Gastrocnemius medialis (tissue), 4 donors: ENCODE results near the gene RARG. TPM values are rescaled to one million over a fixed set of nuclear protein-coding genes. Genes with fewer than 3 reads are reported as not detected.

ENCODE experiments used
- ATAC-seq, 2 donors: fragments of 150-250 bp; one replicate each; pipeline ENCODE4 v1.9.1; 2016
- DNase-seq, 2 donors: peaks; one replicate each; pipeline ENCODE4 v3.0.0-alpha.2; 2019
- H3K27ac ChIP-seq, 4 donors: fragments of 200-600 bp; sonication (generic); 1 replicate in 1 of 4; 2 replicates in 3 of 4; pipeline ENCODE4 v1.5.1; 2016 to 2018; ENCODE audit warnings: mild to moderate bottlenecking in 2 of 4, moderate library complexity in 1 of 4
- H3K27me3 ChIP-seq, 3 donors: fragments of 200-600 bp; sonication (generic) in 2 of 3; 1 replicate in 1 of 3; 2 replicates in 2 of 3; pipeline versions ENCODE4 v1.5.1 to v1.6.0; 2016 to 2019; ENCODE audit warnings: mild to moderate bottlenecking in 1 of 3, moderate library complexity in 1 of 3
- H3K36me3 ChIP-seq, 2 donors: fragments of 200-600 bp; sonication (generic) in 1 of 2; one replicate each; pipeline ENCODE4 v1.5.1; 2017 to 2018
- H3K4me1 ChIP-seq, 2 donors: fragments of 200-600 bp; sonication (generic) in 1 of 2; one replicate each; pipeline ENCODE4 v1.5.1; 2016 to 2017; ENCODE audit warnings: mild to moderate bottlenecking in 2 of 2
- H3K4me3 ChIP-seq, 4 donors: fragments of 200-600 bp; sonication (generic) in 3 of 4; 1 replicate in 1 of 4; 2 replicates in 3 of 4; pipeline ENCODE4 v1.5.1; 2016 to 2019; ENCODE audit warnings: mild to moderate bottlenecking in 2 of 4
- H3K9me3 ChIP-seq, 3 donors: fragments of 200-600 bp; sonication (generic) in 2 of 3; 1 replicate in 1 of 3; 2 replicates in 2 of 3; pipeline ENCODE4 v1.5.1; 2016 to 2019
- POLR2A ChIP-seq, 2 donors: fragments of 450-650 bp; IDR thresholded peaks; one replicate each; pipeline ENCODE4 v1.6.1; 2017; ENCODE audit warnings: antibody characterized with exemption in 2 of 2, mild to moderate bottlenecking in 2 of 2, moderate library complexity in 2 of 2
- in situ Hi-C, 4 donors: fragments of 200-750 bp; cut with MboI; loops; one replicate each; pipeline versions ENCODE4 v1.15.0 to v1.8.0; 2017; ENCODE audit warnings: low sequenced_read_pairs in 4 of 4
- intact Hi-C: fragments of 100-400 bp; cut with DNase I; formaldehyde crosslinking; loops from one replicate; pipeline ENCODE4 v1.15.1; 2023; ENCODE audit warnings: low total_unique reads
- total RNA-seq, 4 donors: library from RNA; depleted of rRNA; stranded (reverse); fragments of >200 nt; gene quantifications; one replicate each; pipeline versions ENCODE4 v1.1.0 to v1.2.3, GENCODE V29; 2016
- TF ChIP-seq, protein P1 (sequence below), 5 experiments: fragments of 450-650 bp in 3 of 5; fragments of 200-600 bp in 2 of 5; sonication (generic) in 2 of 5; IDR thresholded peaks in 4 of 5; conservative IDR thresholded peaks in 1 of 5; 1 replicate in 4 of 5; 2 replicates in 1 of 5; pipeline ENCODE4 v1.5.1; 2016 to 2019; ENCODE audit warnings: antibody characterized with exemption in 5 of 5, mild to moderate bottlenecking in 3 of 5, moderate library complexity in 3 of 5

RARG gene
- total RNA-seq, 4 donors from 2014 or later: 4.2 to 5.8 (median 4.9) TPM

DNA sequence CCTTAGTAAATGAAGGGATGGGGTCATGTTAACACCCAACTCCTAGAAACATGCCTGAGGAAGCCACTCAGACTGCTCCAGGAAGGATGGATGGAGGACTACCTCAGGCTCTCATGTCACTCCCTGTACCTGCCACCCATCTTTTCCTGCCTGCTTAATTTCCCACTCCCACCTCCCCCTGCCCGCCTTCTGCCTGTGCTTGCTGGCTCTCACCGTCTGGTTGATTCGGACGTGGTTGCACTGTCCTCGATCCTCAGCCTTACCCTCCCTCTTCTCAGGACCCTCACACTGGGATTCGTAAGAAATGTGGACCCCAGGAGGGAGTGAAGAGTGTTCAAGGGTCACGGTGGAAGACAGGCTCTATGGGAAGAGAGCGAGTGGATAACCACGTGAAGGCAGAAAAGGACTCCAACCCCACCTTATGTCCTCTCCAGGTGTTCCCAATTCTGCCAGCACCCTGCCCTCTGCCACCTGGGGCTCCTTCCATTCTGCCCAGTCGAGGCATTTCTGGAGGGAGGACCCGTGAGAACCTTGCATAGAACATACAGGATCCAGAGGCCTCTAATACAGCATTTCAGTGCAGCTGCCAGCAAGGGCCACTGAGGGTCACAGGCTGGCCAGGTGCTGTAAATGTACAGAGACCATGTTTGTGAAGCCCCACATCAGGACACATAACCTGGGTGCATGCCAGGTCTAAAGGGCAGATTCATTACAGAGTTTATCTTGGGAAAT lies 37.9 kb downstream of the RARG start:
- H3K4me3 ChIP-seq: no peak overlapping the region
- ATAC-seq (no peak), DNase-seq (no peak)
- no peaks in the 10 kb centered on the region for H3K36me3 ChIP-seq
- peaks cover 0 to 5% (median 3%) of the 10 kb centered on the region in 3 donors for H3K27me3 ChIP-seq
- in situ Hi-C loops: loop anchor here in 1 of 4 donors (25.0 kb wide), 1 partner anchor 132 kb away; the partner anchor contains the start of gene TNS2
- no peak overlapping the region for H3K27ac ChIP-seq
- TF ChIP-seq, protein P1, sequence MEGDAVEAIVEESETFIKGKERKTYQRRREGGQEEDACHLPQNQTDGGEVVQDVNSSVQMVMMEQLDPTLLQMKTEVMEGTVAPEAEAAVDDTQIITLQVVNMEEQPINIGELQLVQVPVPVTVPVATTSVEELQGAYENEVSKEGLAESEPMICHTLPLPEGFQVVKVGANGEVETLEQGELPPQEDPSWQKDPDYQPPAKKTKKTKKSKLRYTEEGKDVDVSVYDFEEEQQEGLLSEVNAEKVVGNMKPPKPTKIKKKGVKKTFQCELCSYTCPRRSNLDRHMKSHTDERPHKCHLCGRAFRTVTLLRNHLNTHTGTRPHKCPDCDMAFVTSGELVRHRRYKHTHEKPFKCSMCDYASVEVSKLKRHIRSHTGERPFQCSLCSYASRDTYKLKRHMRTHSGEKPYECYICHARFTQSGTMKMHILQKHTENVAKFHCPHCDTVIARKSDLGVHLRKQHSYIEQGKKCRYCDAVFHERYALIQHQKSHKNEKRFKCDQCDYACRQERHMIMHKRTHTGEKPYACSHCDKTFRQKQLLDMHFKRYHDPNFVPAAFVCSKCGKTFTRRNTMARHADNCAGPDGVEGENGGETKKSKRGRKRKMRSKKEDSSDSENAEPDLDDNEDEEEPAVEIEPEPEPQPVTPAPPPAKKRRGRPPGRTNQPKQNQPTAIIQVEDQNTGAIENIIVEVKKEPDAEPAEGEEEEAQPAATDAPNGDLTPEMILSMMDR (IDR thresholded peaks at IDR 0.05 in 4 of 5, conservative IDR thresholded peaks at IDR 0.05 in 1 of 5): no peak
- no peak for TF ChIP-seq POLR2A (IDR thresholded peaks at IDR 0.05)
- intact Hi-C loops: no loop called here
- no peaks in the 10 kb centered on the region for H3K9me3 ChIP-seq
- H3K4me1 ChIP-seq: peaks cover 0 to 9% of the 10 kb centered on the region in 2 donors

DNA sequence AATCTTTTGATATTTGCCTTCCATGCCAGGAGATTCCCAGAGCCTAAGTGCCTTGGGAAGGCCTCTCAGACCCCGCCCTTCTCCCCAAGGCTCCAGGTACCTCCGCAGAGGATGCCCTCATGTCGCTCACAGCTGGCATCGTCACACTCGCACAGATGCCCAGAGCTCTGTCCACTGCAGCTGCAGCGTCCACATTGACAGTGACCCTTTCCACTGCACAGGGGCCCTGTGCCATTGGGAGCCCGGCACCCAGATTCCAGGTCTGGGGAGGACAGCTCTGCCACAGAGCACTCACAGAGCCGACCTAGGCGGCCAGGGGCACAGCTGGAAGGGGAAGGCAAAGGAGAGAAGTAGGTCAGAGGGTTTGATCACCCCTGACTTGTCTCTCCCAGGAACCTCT lies 39.0 kb downstream of the RARG start:
- no peak for ATAC-seq
- Histone ChIP-seq H3K27ac (no peak overlapping the region), H3K9me3 (no peaks in the 10 kb centered on the region), H3K36me3 (peaks cover 0 to 10% of the 10 kb centered on the region in 2 donors), H3K4me1 (peaks cover 0 to 8% of the 10 kb centered on the region in 2 donors), H3K4me3 (no peak overlapping the region), H3K27me3 (peaks cover 0 to 2% (median 0%) of the 10 kb centered on the region in 3 donors)
- no peak for DNase-seq
- TF ChIP-seq, protein P1 (IDR thresholded peaks at IDR 0.05 in 4 of 5, conservative IDR thresholded peaks at IDR 0.05 in 1 of 5): no peak
- intact Hi-C loops: no loop called here
- in situ Hi-C loops: loop anchor here in 1 of 4 donors (25.0 kb wide), 1 partner anchor 131 kb away; the partner anchor contains the start of gene TNS2

DNA sequence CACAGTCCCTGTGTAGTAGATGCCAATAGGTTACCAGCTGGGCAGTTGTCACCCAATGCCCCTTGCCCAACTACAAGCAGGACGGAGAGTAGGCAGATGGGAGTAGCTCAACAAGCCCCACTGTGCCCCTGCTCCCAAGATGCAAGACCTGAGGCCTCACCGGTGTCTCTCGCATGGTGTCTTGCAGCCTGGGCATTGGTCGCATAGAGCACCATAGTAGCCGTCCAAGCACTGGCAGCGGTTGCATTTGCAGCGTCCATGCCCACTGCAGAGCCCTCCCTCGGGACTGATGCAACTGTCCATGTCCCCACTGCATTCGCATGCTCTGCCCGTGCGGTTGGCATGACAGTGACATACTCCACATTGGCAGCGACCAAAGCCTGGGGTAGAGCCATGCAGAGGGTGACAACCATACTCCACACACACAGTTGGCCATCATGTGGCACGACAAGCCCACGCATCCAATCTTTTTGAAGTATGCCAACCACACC lies 39.4 kb downstream of the RARG start:
- H3K27me3 ChIP-seq: no peaks in the 10 kb centered on the region
- TF ChIP-seq, protein P1 (IDR thresholded peaks at IDR 0.05 in 4 of 5, conservative IDR thresholded peaks at IDR 0.05 in 1 of 5): no peak
- TF ChIP-seq POLR2A (IDR thresholded peaks at IDR 0.05): no peak
- peaks cover 1 to 15% of the 10 kb centered on the region in 2 donors for H3K36me3 ChIP-seq
- no peaks in the 10 kb centered on the region for H3K9me3 ChIP-seq
- H3K27ac ChIP-seq: no peak overlapping the region
- no peak overlapping the region for H3K4me3 ChIP-seq
- in situ Hi-C loops: loop anchor here in 1 of 4 donors (25.0 kb wide), 1 partner anchor 130 kb away; the partner anchor contains the start of gene TNS2
- H3K4me1 ChIP-seq: peaks cover 0 to 4% of the 10 kb centered on the region in 2 donors
- intact Hi-C loops: no loop called here
- no peak for ATAC-seq
- no peak for DNase-seq

DNA sequence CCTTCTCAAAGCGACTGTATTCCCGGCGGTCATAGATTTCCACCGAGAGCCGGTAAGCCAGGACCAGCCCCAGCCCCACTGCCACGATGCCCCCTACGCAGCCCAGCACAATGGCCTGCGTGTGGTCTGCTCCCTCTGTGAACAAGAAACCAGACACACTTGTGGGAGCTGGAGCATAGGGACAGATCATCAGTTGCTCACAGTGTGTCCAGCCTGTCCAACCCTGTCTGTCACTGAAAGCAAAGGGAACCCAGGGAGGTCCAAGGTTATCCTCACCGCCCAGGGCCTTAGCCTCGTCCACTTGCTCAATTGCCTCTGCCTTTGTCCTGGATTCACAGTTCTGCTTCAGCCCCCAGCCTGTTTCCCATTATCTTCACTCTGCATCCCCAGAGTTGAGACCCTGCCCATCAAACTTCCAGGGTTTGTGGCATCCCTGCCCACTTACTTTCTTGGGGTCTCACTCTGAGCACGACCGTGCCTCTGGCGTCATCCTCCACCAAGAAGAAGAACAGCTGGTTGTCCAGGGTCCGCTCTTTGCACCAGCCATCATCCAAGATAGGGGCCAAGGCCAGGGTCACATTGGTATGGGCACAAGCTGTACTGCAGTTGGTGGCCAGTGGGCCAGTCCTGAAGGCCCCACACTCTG lies 40.0 kb downstream of the RARG start:
- TF ChIP-seq, protein P1 (IDR thresholded peaks at IDR 0.05 in 4 of 5, conservative IDR thresholded peaks at IDR 0.05 in 1 of 5): no peak
- TF ChIP-seq POLR2A (IDR thresholded peaks at IDR 0.05): no peak

More for the DNA sequence above, 40.0 kb downstream of the RARG start:
- ATAC-seq (no peak), DNase-seq (no peak)
- Histone ChIP-seq H3K9me3 (no peaks in the 10 kb centered on the region), H3K27ac (no peak overlapping the region), H3K4me1 (no peaks in the 10 kb centered on the region), H3K27me3 (no peaks in the 10 kb centered on the region), H3K36me3 (peaks cover 2 to 20% of the 10 kb centered on the region in 2 donors), H3K4me3 (no peak overlapping the region)
- in situ Hi-C loops (loop anchor here in 1 of 4 donors (25.0 kb wide), 1 partner anchor 130 kb away; the partner anchor contains the start of gene TNS2), intact Hi-C loops (no loop called here)
